ENCODE measurements around the gene WDR87.
A peak's percentile ranks its signal among the peaks of the same experiment; 100 is the strongest.
"Not testable (repeated sequence)": the region's sequence is repeated elsewhere in the genome, so short reads cannot be mapped to it uniquely, and the experiment has no call there.

The WDR87 gene

GRCh38 chr19:37930416-37930815 is 24.0 kb upstream of the WDR87 start:
- DNase-seq (ENCODE audit: low read depth, low spot score): no peak

GRCh38 chr19:37929355-37929923 is 23.0 kb upstream of the WDR87 start:
- no peak for DNase-seq (ENCODE audit: low read depth, low spot score)

GRCh38 chr19:37928527-37929286 is 22.3 kb upstream of the WDR87 start:
- DNase-seq (ENCODE audit: low read depth, low spot score): no peak

- DNase-seq (ENCODE audit: low read depth, low spot score): no peak
These were observed 20.3 kb upstream of the WDR87 start for GRCh38 chr19:37926711-37927110.

GRCh38 chr19:37926255-37926654 is 19.9 kb upstream of the WDR87 start:
- DNase-seq (ENCODE audit: low read depth, low spot score): no peak

GRCh38 chr19:37925212-37925611 is 18.8 kb upstream of the WDR87 start:
- DNase-seq (ENCODE audit: low read depth, low spot score): no peak

- not testable (repeated sequence) for DNase-seq (ENCODE audit: low read depth, low spot score)
These were observed 18.2 kb upstream of the WDR87 start for GRCh38 chr19:37924573-37924972.

- no peak for DNase-seq (ENCODE audit: low read depth, low spot score)
These were observed 14.4 kb upstream of the WDR87 start for GRCh38 chr19:37920591-37921450.

GRCh38 chr19:37914908-37915307 is 8.5 kb upstream of the WDR87 start:
- DNase-seq (ENCODE audit: low read depth, low spot score): no peak

GRCh38 chr19:37909661-37910199 is 3.3 kb upstream of the WDR87 start:
- no peak for DNase-seq (ENCODE audit: low read depth, low spot score)

- DNase-seq (ENCODE audit: low read depth, low spot score): no peak
These were observed 1.5 kb upstream of the WDR87 start for GRCh38 chr19:37907735-37908455.

- peak; percentile 89 for DNase-seq (ENCODE audit: low read depth, low spot score)
These were observed 708 bp upstream of the WDR87 start, which contains the start of gene SIPA1L3 for GRCh38 chr19:37906869-37907734. SIPA1L3 (plus strand) TSS chr19:37907208; CDS start chr19:38081566, 174,358 bp downstream.

GRCh38 chr19:37903096-37903495 is 3.3 kb downstream of the WDR87 start:
- DNase-seq (ENCODE audit: low read depth, low spot score): no peak

- no peak for DNase-seq (ENCODE audit: low read depth, low spot score)
These were observed 3.7 kb downstream of the WDR87 start for GRCh38 chr19:37902668-37903067.

- no peak for DNase-seq (ENCODE audit: low read depth, low spot score)
These were observed 6.4 kb downstream of the WDR87 start for GRCh38 chr19:37899966-37900365.

- no peak for DNase-seq (ENCODE audit: low read depth, low spot score)
These were observed 6.9 kb downstream of the WDR87 start for GRCh38 chr19:37899453-37899852.

GRCh38 chr19:37896180-37896579 is 10.2 kb downstream of the WDR87 start:
- DNase-seq (ENCODE audit: low read depth, low spot score): no peak

- DNase-seq (ENCODE audit: low read depth, low spot score): no peak
These were observed 12.4 kb downstream of the WDR87 start for GRCh38 chr19:37893845-37894575.

GRCh38 chr19:37886571-37886970 is 19.8 kb downstream of the WDR87 start:
- no peak for DNase-seq (ENCODE audit: low read depth, low spot score)

GRCh38 chr19:37885392-37885791 is 21.0 kb downstream of the WDR87 start:
- no peak for DNase-seq (ENCODE audit: low read depth, low spot score)

All from brain pericyte (primary cell).